Upper lobe of left lung (tissue), 6 donors: ENCODE measurements around the gene MIER2. TPM values are rescaled to one million over a fixed set of nuclear protein-coding genes. Genes with fewer than 3 reads are reported as not detected.

ENCODE experiments used
- ATAC-seq, 2 donors: fragments of 200-7000 bp; cut with Tn5 transposase; one replicate each; pipeline ENCODE4 v1.9.1; 2022; ENCODE audit warnings: mild to moderate bottlenecking in 2 of 2, moderate library complexity in 2 of 2; ENCODE audit not compliant: low FRiP score in 2 of 2
- DNase-seq, 2 donors: peaks; one replicate each; pipeline ENCODE4 v3.0.0-alpha.2; 2019 to 2020
- H3K27ac ChIP-seq, 4 donors: fragments of 200-600 bp; sonication (generic); one replicate each; pipeline ENCODE4 v1.5.1; 2016 to 2019
- H3K27me3 ChIP-seq, 4 donors: fragments of 200-600 bp; sonication (generic); one replicate each; pipeline ENCODE4 v1.5.1; 2017 to 2019
- H3K36me3 ChIP-seq, 4 donors: fragments of 200-600 bp; sonication (generic); one replicate each; pipeline ENCODE4 v1.5.1; 2016 to 2019
- H3K4me1 ChIP-seq, 4 donors: fragments of 200-600 bp; sonication (generic); one replicate each; pipeline ENCODE4 v1.5.1; 2018 to 2019
- H3K4me3 ChIP-seq, 4 donors: fragments of 200-600 bp; sonication (generic); one replicate each; pipeline ENCODE4 v1.5.1; 2017 to 2019; ENCODE audit warnings: mild to moderate bottlenecking in 2 of 4, moderate library complexity in 1 of 4
- H3K9me3 ChIP-seq, 4 donors: fragments of 200-600 bp; sonication (generic); one replicate each; pipeline ENCODE4 v1.5.1; 2018 to 2019
- EP300 ChIP-seq, 4 donors: sonication (generic); formaldehyde crosslinking; IDR thresholded peaks; one replicate each; pipeline ENCODE4 v1.5.1; 2017; ENCODE audit warnings: antibody characterized with exemption in 4 of 4, control low read depth in 2 of 4
- POLR2A ChIP-seq, 4 donors: fragments of 450-650 bp; IDR thresholded peaks; one replicate each; pipeline ENCODE4 v1.5.1; 2016 to 2017; ENCODE audit warnings: antibody characterized with exemption in 4 of 4, mild to moderate bottlenecking in 2 of 4
- POLR2AphosphoS5 ChIP-seq, 2 donors: sonication (generic); formaldehyde crosslinking; IDR thresholded peaks; one replicate each; pipeline ENCODE4 v1.5.1; 2017; ENCODE audit warnings: antibody characterized with exemption in 2 of 2
- WGBS, 2 donors: methylation state at CpG; one replicate each; pipeline ENCODE4 v1.1.5; 2017 to 2018; 5-methylcytosine and 5-hydroxymethylcytosine counted together
- total RNA-seq, 6 donors: library from RNA; depleted of rRNA in 4 of 6; stranded (reverse); fragments of >200 nt in 4 of 6; gene quantifications; one replicate each; pipeline versions ENCODE4 v1.1.0 to v1.2.1, GENCODE V29; 2016 to 2021
- TF ChIP-seq, protein P1 (sequence below), 6 experiments: fragments of 450-650 bp in 4 of 6; fragments of 200-600 bp in 2 of 6; sonication (generic) in 2 of 6; IDR thresholded peaks; one replicate each; pipeline ENCODE4 v1.5.1; 2016 to 2019; ENCODE audit warnings: antibody characterized with exemption in 6 of 6
- donor health status: DM: no; HTN: no; CAD: no; lungs with moderate emphysema.
- donor health status: DM: no; HTN: yes; CAD: no; lungs with severe emphysema.

Gene MIER2
- total RNA-seq, 6 donors from 2014 or later: 16.4 to 64.8 (median 31.7) TPM

DNA sequence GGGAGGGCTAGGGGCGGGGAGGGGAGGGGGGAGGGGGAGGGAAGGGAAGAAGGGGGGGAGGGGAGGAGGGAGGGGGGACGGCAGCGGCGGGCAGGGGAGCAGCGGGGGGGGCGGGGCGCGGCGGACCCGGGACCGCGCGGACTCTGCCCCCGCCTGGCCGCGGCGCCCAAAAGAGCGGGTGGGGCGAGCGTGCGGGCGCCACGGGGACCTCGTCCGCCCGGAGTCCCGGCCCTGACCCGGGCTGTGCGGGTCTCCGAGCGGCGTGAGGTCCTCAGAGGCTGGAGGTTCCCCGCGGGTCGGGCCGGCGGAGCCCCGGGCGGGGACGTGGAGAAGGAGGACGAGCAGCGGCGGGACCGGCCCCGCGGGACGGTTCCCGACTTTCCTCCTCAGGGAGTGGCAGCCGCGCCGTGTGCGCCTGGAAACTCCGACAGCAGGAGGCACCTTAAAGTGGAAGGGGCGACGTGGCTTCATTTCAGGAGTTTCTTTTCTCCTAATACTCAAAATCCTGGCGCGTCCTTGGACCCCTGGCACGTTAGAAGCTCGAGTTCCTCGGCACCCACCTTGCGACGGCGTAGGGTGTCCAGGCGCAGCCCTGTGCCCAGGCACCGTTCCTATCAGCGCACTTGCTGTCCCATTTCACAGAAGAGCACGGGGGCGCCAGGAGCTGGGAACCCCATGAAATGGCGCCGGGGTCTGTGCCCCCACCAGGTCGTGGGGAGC is 52.9 kb downstream of the MIER2 start:
- DNase-seq (no peak), ATAC-seq (no peak)
- WGBS, 2 donors: 42 to 71% methylated on average over 16 to 42 of the region's 71 CpGs

DNA sequence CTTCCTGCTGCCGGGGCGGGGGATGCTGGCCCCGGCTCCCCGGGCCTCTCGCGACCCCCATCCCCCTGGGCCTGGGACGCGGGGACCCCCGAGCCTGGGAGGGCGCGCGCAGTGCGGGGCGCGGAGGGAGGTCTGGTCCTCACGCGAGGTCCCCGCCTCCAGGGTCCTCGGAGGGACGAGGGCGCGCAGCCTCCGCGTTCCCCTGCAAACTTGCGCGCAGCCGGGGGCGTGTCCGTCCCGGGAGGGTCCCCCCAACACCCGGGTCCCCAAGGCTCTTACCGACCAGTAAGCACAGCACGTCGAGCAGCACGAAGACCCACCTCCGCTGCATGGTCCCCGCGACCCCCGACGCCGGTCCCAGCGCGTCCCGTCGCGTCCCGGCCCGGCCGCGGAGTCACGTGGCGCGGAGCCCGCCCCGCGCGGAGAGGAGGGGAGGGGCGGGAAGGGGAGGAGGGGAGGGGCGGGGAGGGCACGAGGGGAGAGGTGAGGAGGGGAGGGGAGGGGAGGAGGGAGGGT is 53.5 kb downstream of the MIER2 start, which contains the start of gene PLPP2:
TSS of gene PLPP2 (minus strand) at position 398 of the 516 bp plus-strand sequence. CDS start at position 331, 67 bp downstream.
- H3K27ac ChIP-seq: peak within 1 kb of the TSS; percentile 5 to 80 (median 48)
- ATAC-seq (no peak), DNase-seq (no peak)
- no peak for TF ChIP-seq EP300 (IDR thresholded peaks at IDR 0.05)
- TF ChIP-seq, protein P1, sequence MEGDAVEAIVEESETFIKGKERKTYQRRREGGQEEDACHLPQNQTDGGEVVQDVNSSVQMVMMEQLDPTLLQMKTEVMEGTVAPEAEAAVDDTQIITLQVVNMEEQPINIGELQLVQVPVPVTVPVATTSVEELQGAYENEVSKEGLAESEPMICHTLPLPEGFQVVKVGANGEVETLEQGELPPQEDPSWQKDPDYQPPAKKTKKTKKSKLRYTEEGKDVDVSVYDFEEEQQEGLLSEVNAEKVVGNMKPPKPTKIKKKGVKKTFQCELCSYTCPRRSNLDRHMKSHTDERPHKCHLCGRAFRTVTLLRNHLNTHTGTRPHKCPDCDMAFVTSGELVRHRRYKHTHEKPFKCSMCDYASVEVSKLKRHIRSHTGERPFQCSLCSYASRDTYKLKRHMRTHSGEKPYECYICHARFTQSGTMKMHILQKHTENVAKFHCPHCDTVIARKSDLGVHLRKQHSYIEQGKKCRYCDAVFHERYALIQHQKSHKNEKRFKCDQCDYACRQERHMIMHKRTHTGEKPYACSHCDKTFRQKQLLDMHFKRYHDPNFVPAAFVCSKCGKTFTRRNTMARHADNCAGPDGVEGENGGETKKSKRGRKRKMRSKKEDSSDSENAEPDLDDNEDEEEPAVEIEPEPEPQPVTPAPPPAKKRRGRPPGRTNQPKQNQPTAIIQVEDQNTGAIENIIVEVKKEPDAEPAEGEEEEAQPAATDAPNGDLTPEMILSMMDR (IDR thresholded peaks at IDR 0.05): no peak
- TF ChIP-seq POLR2A (IDR thresholded peaks at IDR 0.05): no peak
- TF ChIP-seq POLR2AphosphoS5 (IDR thresholded peaks at IDR 0.05): no peak
- peaks cover 30 to 47% (median 32%) of the 10 kb centered on the region in 4 donors for H3K4me1 ChIP-seq
- no peaks in the 10 kb centered on the region for H3K36me3 ChIP-seq
- H3K27me3 ChIP-seq: peaks cover 0 to 30% (median 13%) of the 10 kb centered on the region in 4 donors
- 5% methylated on average over 32 of the region's 60 CpGs; no CpG with 5 or more reads in 1 of the 2 donors for WGBS, 2 donors
- peak within 1 kb of the TSS; percentile 41 to 48 (median 46) for H3K4me3 ChIP-seq
- no peaks in the 10 kb centered on the region for H3K9me3 ChIP-seq

More for the DNA sequence above, 52.9 kb downstream of the MIER2 start:
- Histone ChIP-seq H3K4me3 (peak overlapping the region in 3 of 4 donors; percentile 27 to 33 (median 30)), H3K27me3 (peaks cover 0 to 30% (median 13%) of the 10 kb centered on the region in 4 donors), H3K9me3 (no peaks in the 10 kb centered on the region), H3K27ac (peak overlapping the region in 2 of 4 donors; percentile 61 to 68), H3K36me3 (no peaks in the 10 kb centered on the region), H3K4me1 (peaks cover 31 to 51% (median 38%) of the 10 kb centered on the region in 4 donors)
- TF ChIP-seq, protein P1 (IDR thresholded peaks at IDR 0.05): no peak
- TF ChIP-seq EP300 (IDR thresholded peaks at IDR 0.05) (no peak), POLR2AphosphoS5 (IDR thresholded peaks at IDR 0.05) (no peak), POLR2A (IDR thresholded peaks at IDR 0.05) (no peak)

DNA sequence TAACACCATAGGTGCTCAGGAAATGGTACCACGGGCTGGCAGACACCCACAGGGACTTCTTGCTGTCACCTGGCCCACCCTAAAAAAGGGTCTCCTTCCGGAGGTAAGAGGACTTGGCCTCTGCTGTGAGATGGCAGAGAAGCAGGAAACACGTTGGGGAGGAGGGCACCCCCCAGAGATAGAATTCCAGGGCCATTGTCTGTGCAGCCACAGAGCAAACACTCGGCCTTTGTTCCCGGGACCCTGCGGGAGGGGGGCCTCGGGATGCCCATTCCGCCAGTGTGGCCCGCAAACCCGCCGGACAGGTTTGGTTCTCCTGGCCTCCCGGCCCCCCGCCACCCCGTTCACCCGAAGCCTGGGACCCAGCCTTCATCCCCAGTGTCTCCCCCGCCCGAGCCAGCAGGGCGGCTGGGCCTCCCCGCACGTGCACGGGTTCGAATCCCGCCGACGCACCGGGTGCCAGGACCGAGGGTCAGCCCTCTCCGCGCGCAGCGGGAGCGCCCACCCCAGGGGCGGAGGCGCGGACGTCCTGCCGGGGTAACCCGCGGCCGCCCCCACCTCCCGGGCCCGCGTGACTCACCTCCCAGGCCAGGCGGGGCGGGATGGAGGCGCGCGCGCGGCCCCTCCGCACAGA is 54.1 kb downstream of the MIER2 start:
- peak overlapping the region; percentile 5 to 80 (median 48) for H3K27ac ChIP-seq
- DNase-seq: peak; percentile 66 to 87
- TF ChIP-seq POLR2A (IDR thresholded peaks at IDR 0.05): no peak
- TF ChIP-seq POLR2AphosphoS5 (IDR thresholded peaks at IDR 0.05): peak in 1 of 2 donors; percentile 10
- H3K9me3 ChIP-seq: no peaks in the 10 kb centered on the region
- peak; percentile 9 to 22 for ATAC-seq
- H3K4me3 ChIP-seq: peak overlapping the region; percentile 41 to 48 (median 46)
- peaks cover 24 to 42% (median 28%) of the 10 kb centered on the region in 4 donors for H3K4me1 ChIP-seq
- H3K36me3 ChIP-seq: no peaks in the 10 kb centered on the region
- 2 to 13% methylated on average over 2 to 35 of the region's 51 CpGs for WGBS, 2 donors
- H3K27me3 ChIP-seq: peaks cover 0 to 30% (median 13%) of the 10 kb centered on the region in 4 donors

DNA sequence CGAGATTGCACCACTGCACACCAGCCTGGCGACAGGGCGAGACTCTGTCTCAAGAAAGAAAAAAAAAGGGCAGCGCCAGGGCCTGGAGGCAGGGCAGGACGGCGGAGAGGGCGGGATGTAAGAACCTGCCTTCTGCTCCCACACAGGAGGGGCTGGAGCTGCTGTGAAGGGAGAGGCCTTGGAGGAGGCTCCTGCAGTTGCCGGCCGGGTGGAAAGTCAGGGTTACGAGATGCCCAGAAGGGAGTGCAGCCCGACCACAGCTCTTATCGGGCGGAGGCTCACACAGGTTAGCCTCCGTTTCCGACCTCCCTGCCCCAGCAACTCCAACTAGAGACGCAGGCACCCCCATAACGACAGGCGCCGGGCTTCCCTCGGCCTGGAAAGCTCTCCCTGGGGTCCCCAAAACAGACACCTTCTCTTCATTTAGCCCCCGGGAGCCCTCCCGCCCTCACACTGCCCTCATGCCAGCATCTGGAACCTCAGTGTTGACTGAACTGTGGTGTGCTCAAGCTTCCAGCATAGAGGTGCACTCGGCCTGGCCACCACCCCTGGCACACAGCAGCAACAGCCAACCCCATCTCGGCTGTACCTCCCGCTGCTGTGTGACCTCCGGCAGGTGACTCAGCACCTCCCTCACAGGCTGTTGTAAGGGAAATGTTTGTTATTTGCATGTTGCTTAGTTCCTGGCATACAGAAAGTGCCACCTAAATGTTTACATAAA is 54.8 kb downstream of the MIER2 start:
- Histone ChIP-seq H3K27me3 (peaks cover 0 to 30% (median 12%) of the 10 kb centered on the region in 4 donors), H3K4me3 (peak overlapping the region in 1 of 4 donors; percentile 41), H3K4me1 (peaks cover 17 to 35% (median 21%) of the 10 kb centered on the region in 4 donors), H3K9me3 (no peaks in the 10 kb centered on the region), H3K27ac (peak overlapping the region in 3 of 4 donors; percentile 5 to 80 (median 73)), H3K36me3 (no peaks in the 10 kb centered on the region)
- peak in 1 of 2 donors; percentile 66 for DNase-seq
- 56 to 62% methylated on average over 15 to 26 of the region's 26 CpGs for WGBS, 2 donors
- ATAC-seq: peak in 1 of 2 donors; percentile 62
- TF ChIP-seq POLR2AphosphoS5 (IDR thresholded peaks at IDR 0.05) (no peak), EP300 (IDR thresholded peaks at IDR 0.05) (no peak), POLR2A (IDR thresholded peaks at IDR 0.05) (no peak)
- TF ChIP-seq, protein P1 (IDR thresholded peaks at IDR 0.05): no peak
